ELF-1 (cell line): ENCODE data around the gene TRMT1.
"Not testable (repeated sequence)": the region's sequence is repeated elsewhere in the genome, so short reads cannot be mapped to it uniquely, and the experiment has no call there.

Experiments used
- DNase-seq: peaks from one replicate; pipeline ENCODE4 v3.0.0-alpha.2; 2016; ENCODE audit warnings: low read depth, low spot score

Gene TRMT1

GRCh38 chr19:13116282-13117175, at the start of gene TRMT1:
TRMT1 (minus strand) TSS chr19:13116740; CDS start chr19:13116399, 341 bp downstream.
- DNase-seq: peak; percentile 95

- DNase-seq: not testable (repeated sequence)
Observed at GRCh38 chr19:13166151-13166550, 49.6 kb upstream of the TRMT1 start.

GRCh38 chr19:13165162-13165997, 48.8 kb upstream of the TRMT1 start:
- peak; percentile 84 for DNase-seq

GRCh38 chr19:13164343-13165161, 48.0 kb upstream of the TRMT1 start:
- peak; percentile 98 for DNase-seq

GRCh38 chr19:13163609-13164342, 47.2 kb upstream of the TRMT1 start:
- DNase-seq: peak; percentile 94

- DNase-seq: peak; percentile 99
Observed at GRCh38 chr19:13162724-13163608, 46.4 kb upstream of the TRMT1 start.

- no peak for DNase-seq
Observed at GRCh38 chr19:13160557-13160956, 44.0 kb upstream of the TRMT1 start.

GRCh38 chr19:13159713-13160112, 43.2 kb upstream of the TRMT1 start:
- DNase-seq: no peak

GRCh38 chr19:13155472-13156359, 39.2 kb upstream of the TRMT1 start:
- DNase-seq: peak; percentile 75

GRCh38 chr19:13154911-13155471, 38.5 kb upstream of the TRMT1 start:
- DNase-seq: peak; percentile 96

- peak; percentile 79 for DNase-seq
Observed at GRCh38 chr19:13154241-13154778, 37.8 kb upstream of the TRMT1 start.

- DNase-seq: peak; percentile 67
Observed at GRCh38 chr19:13153569-13154240, 37.2 kb upstream of the TRMT1 start.

- peak; percentile 98 for DNase-seq
Observed at GRCh38 chr19:13152974-13153568, 36.5 kb upstream of the TRMT1 start.

GRCh38 chr19:13152356-13152973, 35.9 kb upstream of the TRMT1 start:
- no peak for DNase-seq

GRCh38 chr19:13151605-13152355, 35.2 kb upstream of the TRMT1 start:
- DNase-seq: peak; percentile 97
